ENCODE results near the gene RWDD2A.

DNA sequence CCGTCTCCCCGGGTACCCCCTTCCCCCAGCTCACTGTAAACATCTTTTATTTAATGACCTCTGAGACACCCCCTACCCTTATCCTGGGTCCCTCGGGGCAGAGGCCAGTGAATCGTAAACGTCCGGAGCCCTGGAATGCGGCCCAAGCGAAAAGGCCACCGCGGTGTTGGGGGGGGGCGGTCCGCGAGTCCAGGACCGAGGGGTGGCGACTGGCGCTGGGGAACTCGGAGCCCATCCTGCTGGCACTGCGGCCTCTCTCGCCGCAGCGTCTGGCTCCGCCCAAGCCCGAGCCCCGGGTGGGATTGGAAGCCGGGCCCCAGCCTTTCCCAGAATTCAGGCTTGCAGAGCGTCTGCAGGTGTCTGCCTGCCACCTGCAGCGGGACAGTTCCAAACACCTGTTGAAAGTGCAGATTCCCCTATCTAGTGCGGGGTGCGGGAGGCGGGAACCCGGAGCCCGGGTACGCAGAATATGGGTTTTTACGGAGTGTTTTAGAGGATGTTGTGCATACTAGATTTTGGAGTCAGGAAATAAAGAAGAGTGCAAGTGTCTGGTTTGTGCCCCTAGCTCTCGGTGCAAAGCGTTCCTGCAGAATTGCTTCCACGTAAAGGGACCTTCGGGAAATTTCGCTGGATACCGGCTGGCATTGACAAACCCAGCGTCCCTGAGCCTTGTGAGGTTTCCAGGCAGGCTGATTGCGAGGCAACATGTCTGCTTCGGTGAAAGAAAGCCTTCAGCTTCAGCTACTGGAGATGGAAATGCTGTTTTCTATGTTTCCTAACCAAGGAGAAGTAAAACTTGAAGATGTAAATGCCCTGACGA lies 800 bp downstream of the RWDD2A start:
- TF ChIP-seq, protein P1, sequence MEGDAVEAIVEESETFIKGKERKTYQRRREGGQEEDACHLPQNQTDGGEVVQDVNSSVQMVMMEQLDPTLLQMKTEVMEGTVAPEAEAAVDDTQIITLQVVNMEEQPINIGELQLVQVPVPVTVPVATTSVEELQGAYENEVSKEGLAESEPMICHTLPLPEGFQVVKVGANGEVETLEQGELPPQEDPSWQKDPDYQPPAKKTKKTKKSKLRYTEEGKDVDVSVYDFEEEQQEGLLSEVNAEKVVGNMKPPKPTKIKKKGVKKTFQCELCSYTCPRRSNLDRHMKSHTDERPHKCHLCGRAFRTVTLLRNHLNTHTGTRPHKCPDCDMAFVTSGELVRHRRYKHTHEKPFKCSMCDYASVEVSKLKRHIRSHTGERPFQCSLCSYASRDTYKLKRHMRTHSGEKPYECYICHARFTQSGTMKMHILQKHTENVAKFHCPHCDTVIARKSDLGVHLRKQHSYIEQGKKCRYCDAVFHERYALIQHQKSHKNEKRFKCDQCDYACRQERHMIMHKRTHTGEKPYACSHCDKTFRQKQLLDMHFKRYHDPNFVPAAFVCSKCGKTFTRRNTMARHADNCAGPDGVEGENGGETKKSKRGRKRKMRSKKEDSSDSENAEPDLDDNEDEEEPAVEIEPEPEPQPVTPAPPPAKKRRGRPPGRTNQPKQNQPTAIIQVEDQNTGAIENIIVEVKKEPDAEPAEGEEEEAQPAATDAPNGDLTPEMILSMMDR (IDR thresholded peaks at IDR 0.05): no peak
- no peak for TF ChIP-seq POLR2A (IDR thresholded peaks at IDR 0.05)

Measured in body of pancreas (tissue), 4 donors.